Left lung (tissue), 10 donors: ENCODE measurements around the gene ZNF407. TPM values are rescaled to one million over a fixed set of nuclear protein-coding genes. Genes with fewer than 3 reads are reported as not detected.

ENCODE experiments used
- ATAC-seq: fragments of 200-7000 bp; cut with Tn5 transposase; one replicate; pipeline ENCODE4 v1.9.1; 2020; ENCODE audit warnings: moderate library complexity
- DNase-seq, 4 donors: peaks; one replicate each; pipeline ENCODE4 v3.0.0-alpha.2; 2013 to 2020
- H3K27ac ChIP-seq, 2 donors: fragments of 200-600 bp; sonication (generic) in 1 of 2; one replicate each; pipeline versions ENCODE4 v1.5.0 to v1.8.0; 2020 to 2021
- H3K27me3 ChIP-seq, 2 donors: fragments of 200-600 bp; sonication (generic) in 1 of 2; one replicate each; pipeline versions ENCODE4 v1.5.0 to v1.8.0; 2020 to 2021
- H3K36me3 ChIP-seq, 2 donors: fragments of 200-600 bp; sonication (generic) in 1 of 2; one replicate each; pipeline versions ENCODE4 v1.5.0 to v1.8.0; 2020 to 2021
- H3K4me1 ChIP-seq, 2 donors: fragments of 200-600 bp; one replicate each; pipeline ENCODE4 v1.8.0; 2021
- H3K4me3 ChIP-seq, 2 donors: fragments of 200-600 bp; sonication (generic) in 1 of 2; one replicate each; pipeline versions ENCODE4 v1.5.0 to v1.8.0; 2020 to 2021; ENCODE audit warnings: mild to moderate bottlenecking in 1 of 2
- H3K9me3 ChIP-seq, 2 donors: fragments of 200-600 bp; sonication (generic) in 1 of 2; one replicate each; pipeline versions ENCODE4 v1.5.0 to v1.8.0; 2020 to 2021
- CTCF ChIP-seq, 2 donors: fragments of 200-600 bp; sonication (generic) in 1 of 2; IDR thresholded peaks; one replicate each; pipeline versions ENCODE4 v1.5.0 to v1.8.0; 2021; ENCODE audit warnings: antibody characterized with exemption in 2 of 2
- intact Hi-C, 2 donors: fragments of 100-400 bp; cut with DNase I; formaldehyde crosslinking; loops; one replicate each; pipeline versions ENCODE4 v1.11.2 to v1.14.2; 2022
- polyA plus RNA-seq, 6 donors: library from polyadenylated mRNA; unstranded; fragments of 120-200 nt; gene quantifications; one replicate each; pipeline ENCODE4 v1.2.1, GENCODE V29; 2013; ENCODE audit not compliant: insufficient read length in 6 of 6
- total RNA-seq, 2 donors: library from RNA; stranded (reverse); fragmentation: NEBNext Ultra II Directional; extraction: Animal tissue kit (Norgen Biotek cat#: 25700); gene quantifications; one replicate each; pipeline ENCODE4 v1.2.1, GENCODE V29; 2021
- donor health status: DM: no; HTN: yes; CAD: no.
- donor health status: DM: no; HTN: no; CAD: no.

The ZNF407 gene
- total and polyA plus RNA-seq, 8 donors = 10.3 to 16.7 (median 11.3) TPM

GRCh38 chr18:75070235-75070624 is 472.6 kb downstream of the ZNF407 start:
- Histone ChIP-seq H3K4me1 (peaks cover 0 to 25% of the 10 kb centered on the region in 2 donors), H3K36me3 (peaks cover 0 to 6% of the 10 kb centered on the region in 2 donors), H3K27me3 (no peaks in the 10 kb centered on the region), H3K27ac (peak overlapping the region; percentile 37 to 90), H3K9me3 (no peaks in the 10 kb centered on the region), H3K4me3 (peak overlapping the region in 1 of 2 donors; percentile 21)
- ATAC-seq (no peak), DNase-seq (peak in 1 of 4 donors; percentile 60)
- TF ChIP-seq CTCF (IDR thresholded peaks at IDR 0.05) = no peak
- intact Hi-C loops = no loop called here

- H3K4me3 ChIP-seq = peak overlapping the region in 1 of 2 donors; percentile 21
- intact Hi-C loops = no loop called here
- DNase-seq (peak in 2 of 4 donors; percentile 68 to 75), ATAC-seq (peak; percentile 73)
- TF ChIP-seq CTCF (IDR thresholded peaks at IDR 0.05) = no peak
- H3K4me1 ChIP-seq = peaks cover 0 to 25% of the 10 kb centered on the region in 2 donors
- peak overlapping the region; percentile 37 to 90 for H3K27ac ChIP-seq
- no peaks in the 10 kb centered on the region for H3K27me3 ChIP-seq
- no peaks in the 10 kb centered on the region for H3K36me3 ChIP-seq
- H3K9me3 ChIP-seq = no peaks in the 10 kb centered on the region
Measured at GRCh38 chr18:75070625-75071483, 473.2 kb downstream of the ZNF407 start.

GRCh38 chr18:75071484-75071785 is 473.8 kb downstream of the ZNF407 start:
- no peak for ATAC-seq
- no peak for TF ChIP-seq CTCF (IDR thresholded peaks at IDR 0.05)
- Histone ChIP-seq H3K9me3 (no peaks in the 10 kb centered on the region), H3K4me3 (peak overlapping the region in 1 of 2 donors; percentile 21), H3K4me1 (peaks cover 0 to 25% of the 10 kb centered on the region in 2 donors), H3K36me3 (no peaks in the 10 kb centered on the region), H3K27ac (peak overlapping the region; percentile 37 to 90), H3K27me3 (no peaks in the 10 kb centered on the region)
- DNase-seq = peak in 1 of 4 donors; percentile 85
- intact Hi-C loops = no loop called here

- no peak for TF ChIP-seq CTCF (IDR thresholded peaks at IDR 0.05)
- no peaks in the 10 kb centered on the region for H3K27me3 ChIP-seq
- intact Hi-C loops = no loop called here
- H3K4me1 ChIP-seq = peaks cover 0 to 25% of the 10 kb centered on the region in 2 donors
- peaks cover 0 to 3% of the 10 kb centered on the region in 2 donors for H3K9me3 ChIP-seq
- H3K27ac ChIP-seq = peak overlapping the region; percentile 37 to 90
- ATAC-seq (no peak), DNase-seq (no peak)
- H3K36me3 ChIP-seq = no peaks in the 10 kb centered on the region
- H3K4me3 ChIP-seq = peak overlapping the region in 1 of 2 donors; percentile 21
Measured at GRCh38 chr18:75071866-75072671, 474.4 kb downstream of the ZNF407 start.
